Nephron progenitor cell (in vitro differentiated cells): ENCODE data around the gene NRAP.

ENCODE experiments used
- DNase-seq: peaks from one replicate; pipeline ENCODE4 v3.0.0; 2021
- H3K27ac Mint-ChIP-seq: 2 replicates; pipeline ENCODE4 v1.8.0; 2021; ENCODE audit warnings: mild to moderate bottlenecking, moderate library complexity, mixed read lengths
- H3K27me3 Mint-ChIP-seq: 2 replicates; pipeline ENCODE4 v1.8.0; 2021; ENCODE audit warnings: mild to moderate bottlenecking, low read depth, mixed read lengths; ENCODE audit not compliant: poor library complexity
- H3K36me3 Mint-ChIP-seq: 2 replicates; pipeline ENCODE4 v1.8.0; 2021; ENCODE audit warnings: low read depth, mixed read lengths
- H3K4me1 Mint-ChIP-seq: 2 replicates; pipeline ENCODE4 v1.8.0; 2021; ENCODE audit warnings: mixed read lengths
- H3K4me3 Mint-ChIP-seq: 2 replicates; pipeline ENCODE4 v1.8.0; 2021; ENCODE audit warnings: mild to moderate bottlenecking, moderate library complexity, mixed read lengths
- H3K9me3 Mint-ChIP-seq: 2 replicates; pipeline ENCODE4 v1.8.0; 2021; ENCODE audit warnings: mild to moderate bottlenecking, moderate library complexity, mixed read lengths
- CTCF ChIP-seq: fragments of 200-600 bp; sonication (generic); IDR thresholded peaks from 2 replicates; pipeline ENCODE4 v1.5.0; 2021; ENCODE audit warnings: antibody characterized with exemption

The NRAP gene

GRCh38 chr10:113689574-113689973 lies 25.7 kb upstream of the NRAP start:
- Mint-ChIP-seq H3K4me1 (no peaks in the 10 kb centered on the region), H3K27ac (no peak overlapping the region), H3K4me3 (no peak overlapping the region), H3K27me3 (no peaks in the 10 kb centered on the region), H3K36me3 (peaks cover 84% of the 10 kb centered on the region), H3K9me3 (peaks cover 93% of the 10 kb centered on the region)
- DNase-seq = no peak
- no peak for TF ChIP-seq CTCF

- H3K36me3 Mint-ChIP-seq = peaks cover 84% of the 10 kb centered on the region
- no peak overlapping the region for H3K4me3 Mint-ChIP-seq
- peaks cover 92% of the 10 kb centered on the region for H3K9me3 Mint-ChIP-seq
- H3K27ac Mint-ChIP-seq = no peak overlapping the region
- TF ChIP-seq CTCF = no peak
- no peaks in the 10 kb centered on the region for H3K4me1 Mint-ChIP-seq
- H3K27me3 Mint-ChIP-seq = no peaks in the 10 kb centered on the region
- no peak for DNase-seq
Observed at GRCh38 chr10:113689057-113689456, 25.2 kb upstream of the NRAP start.

GRCh38 chr10:113687037-113687436 lies 23.2 kb upstream of the NRAP start:
- no peaks in the 10 kb centered on the region for H3K27me3 Mint-ChIP-seq
- H3K27ac Mint-ChIP-seq = no peak overlapping the region
- no peak for DNase-seq
- H3K4me3 Mint-ChIP-seq = no peak overlapping the region
- peaks cover 81% of the 10 kb centered on the region for H3K9me3 Mint-ChIP-seq
- no peaks in the 10 kb centered on the region for H3K4me1 Mint-ChIP-seq
- H3K36me3 Mint-ChIP-seq = peaks cover 79% of the 10 kb centered on the region
- TF ChIP-seq CTCF = no peak

- peaks cover 74% of the 10 kb centered on the region for H3K9me3 Mint-ChIP-seq
- no peak for TF ChIP-seq CTCF
- no peak overlapping the region for H3K4me3 Mint-ChIP-seq
- DNase-seq = no peak
- H3K27me3 Mint-ChIP-seq = no peaks in the 10 kb centered on the region
- no peak overlapping the region for H3K27ac Mint-ChIP-seq
- peaks cover 73% of the 10 kb centered on the region for H3K36me3 Mint-ChIP-seq
- H3K4me1 Mint-ChIP-seq = peaks cover 2% of the 10 kb centered on the region
Observed at GRCh38 chr10:113686028-113686427, 22.2 kb upstream of the NRAP start.

GRCh38 chr10:113683300-113683699 lies 19.5 kb upstream of the NRAP start:
- Mint-ChIP-seq H3K27me3 (peaks cover 5% of the 10 kb centered on the region), H3K4me3 (no peak overlapping the region), H3K36me3 (peaks cover 47% of the 10 kb centered on the region)

More at GRCh38 chr10:113683300-113683699, 19.5 kb upstream of the NRAP start:
- Mint-ChIP-seq H3K4me1 (peaks cover 19% of the 10 kb centered on the region), H3K27ac (no peak overlapping the region), H3K9me3 (peaks cover 52% of the 10 kb centered on the region)
- TF ChIP-seq CTCF = no peak
- no peak for DNase-seq
